ENCODE results near the gene OSBPL2.

DNA sequence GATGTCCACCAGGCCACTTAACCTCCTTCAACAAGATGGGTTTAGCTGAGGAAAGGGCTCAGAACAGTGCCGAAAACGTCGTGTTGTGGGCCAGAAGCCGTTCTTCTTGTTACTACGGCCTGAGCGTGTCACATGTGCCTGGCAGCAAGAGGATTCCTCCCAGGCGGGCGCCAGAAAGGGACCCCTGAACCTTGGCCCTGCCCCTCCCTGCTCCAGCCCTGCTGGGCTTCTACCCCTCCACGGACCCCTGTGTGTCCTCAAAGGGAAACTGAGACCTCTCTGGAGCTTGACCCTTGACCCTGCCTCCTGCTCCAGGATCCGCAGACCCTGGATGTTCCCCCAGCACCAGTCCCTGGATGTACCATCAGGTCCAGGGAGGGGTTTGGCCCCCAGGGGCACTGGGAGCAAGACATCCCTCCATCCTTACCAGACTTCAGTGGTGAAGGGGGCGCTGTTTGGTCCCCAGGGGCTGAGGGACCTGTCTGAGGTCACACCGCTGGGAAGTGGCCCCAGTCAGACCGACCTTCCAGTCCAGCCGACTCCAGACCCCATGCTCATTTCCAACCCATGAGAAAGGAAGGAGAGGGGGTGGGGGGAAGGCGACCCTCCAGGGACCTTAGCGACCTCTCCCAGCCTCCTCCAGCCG is 28.3 kb upstream of the OSBPL2 start:
- TF ChIP-seq POLR2A (IDR thresholded peaks at IDR 0.05; ENCODE audit: low read depth, low read length) (no peak), POLR2AphosphoS5 (IDR thresholded peaks at IDR 0.05; ENCODE audit: low read depth, low read length) (no peak)

Data from GM12891 (cell line).